ENCODE results near the gene HIVEP3.

- TF ChIP-seq ARID4A (CRISPR knock-in tag; IDR thresholded peaks at IDR 0.05; ENCODE audit: borderline replicate concordance) (no peak), MAFF (IDR thresholded peaks at IDR 0.05; ENCODE audit: low read depth, low read length) (no peak), PRMT3 (CRISPR knock-in tag; IDR thresholded peaks at IDR 0.05; ENCODE audit: borderline replicate concordance, low read depth) (no peak)
Observed at GRCh38 chr1:41672641-41673361, 245.9 kb downstream of the HIVEP3 start.

Data from HepG2 (cell line).